HG02970 (cell line): ENCODE measurements around the gene ZBTB7C.

Source experiments
- ATAC-seq: cut with Tn5 transposase; IDR thresholded peaks from one replicate; pipeline ENCODE4 v1.9.1; 2021; ENCODE audit warnings: mild to moderate bottlenecking, moderate library complexity, moderate number of reproducible peaks; ENCODE audit not compliant: unreplicated experiment, low FRiP score

The ZBTB7C gene

GRCh38 chr18:48077291-48077690, 331.9 kb downstream of the ZBTB7C start:
- no peak for ATAC-seq

- ATAC-seq, result no peak
These were observed 332.7 kb downstream of the ZBTB7C start for GRCh38 chr18:48076461-48076860.

GRCh38 chr18:48075707-48076093, 333.5 kb downstream of the ZBTB7C start:
- no peak for ATAC-seq

GRCh38 chr18:48074929-48075706, 334.1 kb downstream of the ZBTB7C start:
- no peak for ATAC-seq

- ATAC-seq, result no peak
These were observed 335.8 kb downstream of the ZBTB7C start for GRCh38 chr18:48073211-48073930.

GRCh38 chr18:48072428-48073204, 336.6 kb downstream of the ZBTB7C start:
- no peak for ATAC-seq

GRCh38 chr18:48068916-48069445, 340.2 kb downstream of the ZBTB7C start:
- ATAC-seq, result no peak

- ATAC-seq, result no peak
These were observed 342.9 kb downstream of the ZBTB7C start for GRCh38 chr18:48066225-48066652.

- no peak for ATAC-seq
These were observed 343.6 kb downstream of the ZBTB7C start for GRCh38 chr18:48065601-48065995.

- no peak for ATAC-seq
These were observed 344.1 kb downstream of the ZBTB7C start for GRCh38 chr18:48064978-48065600.

GRCh38 chr18:48061781-48062570, 347.2 kb downstream of the ZBTB7C start:
- no peak for ATAC-seq

- ATAC-seq, result no peak
These were observed 348.2 kb downstream of the ZBTB7C start for GRCh38 chr18:48060970-48061369.

GRCh38 chr18:48060346-48060745, 348.8 kb downstream of the ZBTB7C start:
- ATAC-seq, result no peak

- ATAC-seq, result no peak
These were observed 349.6 kb downstream of the ZBTB7C start for GRCh38 chr18:48059455-48060010.

- ATAC-seq, result no peak
These were observed 350.7 kb downstream of the ZBTB7C start for GRCh38 chr18:48058486-48058885.

- no peak for ATAC-seq
These were observed 352.2 kb downstream of the ZBTB7C start for GRCh38 chr18:48057018-48057417.

GRCh38 chr18:48055351-48055750, 353.8 kb downstream of the ZBTB7C start:
- ATAC-seq, result no peak

- ATAC-seq, result no peak
These were observed 355.0 kb downstream of the ZBTB7C start for GRCh38 chr18:48053881-48054816.
